IMR-90 (cell line): ENCODE data around the gene MGLL. TPM values are rescaled to one million over a fixed set of nuclear protein-coding genes. Genes with fewer than 3 reads are reported as not detected.

Experiments
- ATAC-seq: fragments of 200-7000 bp; cut with Tn5 transposase; 2 replicates; pipeline ENCODE4 v1.9.1; 2020; ENCODE audit warnings: low read depth, mild to moderate bottlenecking, moderate library complexity
- BruUV-seq: library from RNA; stranded (reverse); fragments of 400-500 nt; replicated peaks from 2 replicates; lab custom pipeline; 2021; lab: Mats Ljungman, UMichigan
- CTCF ChIA-PET: fragments of 300-600 bp; formaldehyde crosslinking; extraction: SDS; loops from one replicate; lab custom pipeline; 2021; ENCODE audit warnings: antibody characterized with exemption; lab: Yijun Ruan, JAX
- POLR2A ChIA-PET: fragments of 300-600 bp; sonication (Branson Sonifier 250); formaldehyde crosslinking; loops from one replicate; lab custom pipeline; 2022; ENCODE audit warnings: antibody characterized with exemption; ENCODE audit not compliant: unreplicated experiment; lab: Charles Lee
- DNase-seq: peaks from one replicate; pipeline ENCODE4 v3.0.0; 2013
- H2AFZ ChIP-seq: replicated peaks from 2 replicates; pipeline ENCODE3; 2013; ENCODE audit warnings: low read length, mild to moderate bottlenecking; ENCODE audit not compliant: poor library complexity
- H2AK5ac ChIP-seq: 2 replicates; pipeline ENCODE4 v1.6.1; 2013; ENCODE audit warnings: low read depth, low read length, inconsistent platforms
- H2AK9ac ChIP-seq: replicated peaks from 2 replicates; pipeline ENCODE3; 2013; ENCODE audit warnings: mild to moderate bottlenecking, low read depth, low read length, moderate library complexity; ENCODE audit not compliant: poor library complexity
- H2BK120ac ChIP-seq: 2 replicates; pipeline ENCODE4 v1.6.1; 2013; ENCODE audit warnings: low read depth, low read length, inconsistent platforms
- H2BK15ac ChIP-seq: 3 replicates; pipeline ENCODE4 v1.6.1; 2013; ENCODE audit warnings: low read depth, low read length, inconsistent platforms
- H2BK20ac ChIP-seq: 2 replicates; pipeline ENCODE4 v1.6.1; 2013; ENCODE audit warnings: low read depth, mild to moderate bottlenecking, inconsistent platforms, low read length, moderate library complexity
- H2BK5ac ChIP-seq: 2 replicates; pipeline ENCODE4 v1.6.1; 2013; ENCODE audit warnings: mild to moderate bottlenecking, low read depth, low read length, inconsistent platforms; ENCODE audit not compliant: poor library complexity, severe bottlenecking
- H3K14ac ChIP-seq: replicated peaks from 2 replicates; pipeline ENCODE4 v1.6.1; 2013; ENCODE audit warnings: low read depth, low read length, inconsistent platforms
- H3K18ac ChIP-seq: 2 replicates; pipeline ENCODE4 v1.6.1; 2013; ENCODE audit warnings: low read depth, low read length, control low read depth
- H3K23ac ChIP-seq: 2 replicates; pipeline ENCODE4 v1.6.1; 2013; ENCODE audit warnings: low read depth, low read length, inconsistent platforms
- H3K27ac ChIP-seq: 2 replicates; pipeline ENCODE4 v1.5.1; 2013; ENCODE audit warnings: mild to moderate bottlenecking, control low read depth, low read length; ENCODE audit not compliant: insufficient read depth
- H3K27me3 ChIP-seq: 2 replicates; pipeline ENCODE4 v1.6.1; 2013; ENCODE audit warnings: low read length; ENCODE audit not compliant: control insufficient read depth, insufficient read depth
- H3K36me3 ChIP-seq: 2 replicates; pipeline ENCODE4 v1.6.1; 2013; ENCODE audit warnings: low read length, mixed read lengths; ENCODE audit not compliant: control insufficient read depth, insufficient read depth
- H3K4ac ChIP-seq: 2 replicates; pipeline ENCODE4 v1.6.1; 2013; ENCODE audit warnings: low read depth, low read length, inconsistent platforms
- H3K4me1 ChIP-seq: 2 replicates; pipeline ENCODE4 v1.6.1; 2013; ENCODE audit warnings: low read length, mixed read lengths; ENCODE audit not compliant: control insufficient read depth, insufficient read depth
- H3K4me2 ChIP-seq: 2 replicates; pipeline ENCODE4 v1.6.1; 2013; ENCODE audit warnings: low read depth, mild to moderate bottlenecking, control low read depth, low read length, moderate library complexity
- H3K4me3 ChIP-seq: 2 replicates; pipeline ENCODE4 v1.5.1; 2013; ENCODE audit warnings: low read depth, mild to moderate bottlenecking, control low read depth, low read length, moderate library complexity; ENCODE audit not compliant: insufficient read depth
- H3K56ac ChIP-seq: 2 replicates; pipeline ENCODE4 v1.6.1; 2013; ENCODE audit warnings: low read length, inconsistent platforms; ENCODE audit not compliant: insufficient read depth; ENCODE audit errors: extremely low read depth
- H3K79me1 ChIP-seq, 2 experiments: 2 replicates each; pipeline ENCODE4 v1.6.1; 2013; ENCODE audit warnings: low read length in 2 of 2, inconsistent platforms in 1 of 2, low read depth in 1 of 2
- H3K9ac ChIP-seq: 2 replicates; pipeline ENCODE4 v1.6.1; 2013; ENCODE audit warnings: low read depth, low read length, control low read depth
- H3K9me1 ChIP-seq: 2 replicates; pipeline ENCODE4 v1.6.1; 2013; ENCODE audit warnings: low read length, inconsistent platforms; ENCODE audit not compliant: insufficient read depth
- H3K9me3 ChIP-seq: 2 replicates; pipeline ENCODE4 v1.6.1; 2013; ENCODE audit warnings: low read length; ENCODE audit not compliant: control insufficient read depth, insufficient read depth
- H4K20me1 ChIP-seq: 2 replicates; pipeline ENCODE4 v1.6.1; 2013; ENCODE audit warnings: low read length, inconsistent platforms; ENCODE audit not compliant: insufficient read depth
- H4K5ac ChIP-seq: 2 replicates; pipeline ENCODE4 v1.6.1; 2013; ENCODE audit warnings: mild to moderate bottlenecking, low read depth, low read length, control low read depth
- H4K8ac ChIP-seq, 2 experiments: 2 replicates each; pipeline ENCODE4 v1.6.1; 2013; ENCODE audit warnings: low read depth in 2 of 2, low read length in 2 of 2, control low read depth in 1 of 2, inconsistent platforms in 1 of 2
- H4K91ac ChIP-seq: 2 replicates; pipeline ENCODE4 v1.6.1; 2013; ENCODE audit warnings: low read depth, low read length, inconsistent platforms; ENCODE audit not compliant: insufficient read depth
- CEBPB ChIP-seq: IDR thresholded peaks from 2 replicates; pipeline ENCODE4 v1.6.1; 2012; ENCODE audit warnings: low read depth, low read length, improper control_type of control experiment
- MAFK ChIP-seq: IDR thresholded peaks from 2 replicates; pipeline ENCODE4 v1.6.1; 2012; ENCODE audit warnings: low read depth, low read length, improper control_type of control experiment
- RFX5 ChIP-seq: IDR thresholded peaks from 2 replicates; pipeline ENCODE4 v1.8.0; 2012; ENCODE audit warnings: low read depth, mild to moderate bottlenecking, low read length, moderate library complexity
- WGBS, 2 experiments: methylation state at CpG; one replicate each; pipeline versions ENCODE4 v1.1.5 to v1.1.7; 2013; ENCODE audit warnings: missing lambda C conversion rate in 2 of 2; ENCODE audit not compliant: insufficient read length in 1 of 2; ENCODE audit errors: extremely low coverage in 2 of 2; 5-methylcytosine and 5-hydroxymethylcytosine counted together
- dilution Hi-C: fragments of 300-500 bp; cut with HindIII; formaldehyde crosslinking; loops from one replicate; pipeline ENCODE4 v1.14.3; 2018; ENCODE audit warnings: low sequenced_read_pairs; ENCODE audit not compliant: unreplicated experiment
- in situ Hi-C: fragments of 300-500 bp; cut with MboI; formaldehyde crosslinking; loops from 3 replicates; pipeline ENCODE4 v1.14.3; 2019; ENCODE audit warnings: low sequenced_read_pairs, inconsistent platforms, mixed read lengths
- intact Hi-C: fragments of 100-400 bp; cut with micrococcal nuclease; formaldehyde crosslinking; loops from 2 replicates; pipeline ENCODE4 v1.10.0; 2022
- polyA plus RNA-seq, 3 experiments: library from polyadenylated mRNA; depleted of rRNA; stranded (reverse); fragments of >200 nt; gene quantifications; 2 replicates each; pipeline ENCODE4 v1.2.3, GENCODE V29; 2012; ENCODE audit warnings: low replicate concordance in 1 of 3
- total RNA-seq: library from RNA; depleted of rRNA; stranded (reverse); fragments of >200 nt; gene quantifications from 2 replicates; pipeline ENCODE4 v1.2.3, GENCODE V29; 2012

MGLL gene
- total and polyA plus RNA-seq, 2 of the 4 experiments (the other 2 are of a cell fraction), result 23.7 to 60.6 TPM

- TF ChIP-seq RFX5 (no peak), CEBPB (no peak)
Observed at GRCh38 chr3:127775398-127776109, 46.8 kb downstream of the MGLL start (continued).

- no peak overlapping the region for H2AFZ ChIP-seq
- H3K56ac ChIP-seq, result peak overlapping the region; percentile 77; the same call in 1 of the 2 replicates
- H2AK9ac ChIP-seq, result peak overlapping the region; percentile 94
- H4K5ac ChIP-seq, result peak overlapping the region; percentile 76
- 87% methylated on average over 2 of the region's 6 CpGs; no CpG with 5 or more reads in 1 of the 2 experiments for WGBS, 2 experiments
- peaks cover 4% of the 10 kb centered on the region for H3K9me3 ChIP-seq
- peak overlapping the region; percentile 99 for H2AK5ac ChIP-seq
- CTCF ChIA-PET, result no interaction called here
- H3K14ac ChIP-seq, result peak overlapping the region; percentile 78
- peak overlapping the region; percentile 76 for H3K18ac ChIP-seq
- peak overlapping the region; percentile 93 for H4K91ac ChIP-seq
- H3K9ac ChIP-seq, result peak overlapping the region; percentile 73; the same call in 1 of the 2 replicates
- POLR2A ChIA-PET, result no interaction called here
- peaks cover 31% of the 10 kb centered on the region for H3K4me1 ChIP-seq
- dilution Hi-C loops, result no loop called here
- peak overlapping the region; percentile 92 to 97 for H4K8ac ChIP-seq
- H2BK20ac ChIP-seq, result peak overlapping the region; percentile 55
- H4K20me1 ChIP-seq, result no peaks in the 10 kb centered on the region
- H3K27ac ChIP-seq, result peak overlapping the region; percentile 95
- BruUV-seq, result no TSS peak
- in situ Hi-C loops, result no loop called here
- H3K23ac ChIP-seq, result peak overlapping the region; percentile 85
- H3K9me1 ChIP-seq, result peaks cover 46% of the 10 kb centered on the region
- H3K4ac ChIP-seq, result peak overlapping the region; percentile 99
- no peaks in the 10 kb centered on the region for H3K27me3 ChIP-seq
- H3K36me3 ChIP-seq, result no peaks in the 10 kb centered on the region; the same call in 1 of the 2 replicates
- ATAC-seq (no peak), DNase-seq (no peak)
- H2BK15ac ChIP-seq, result peak overlapping the region; percentile 98
- H3K79me1 ChIP-seq, result peaks cover 54 to 93% of the 10 kb centered on the region in 2 experiments
- peak overlapping the region; percentile 83 for H2BK5ac ChIP-seq
- H2BK120ac ChIP-seq, result peak overlapping the region; percentile 89
- intact Hi-C loops, result no loop called here
- no peak overlapping the region for H3K4me2 ChIP-seq
- TF ChIP-seq MAFK, result no peak
- no peak overlapping the region for H3K4me3 ChIP-seq
Observed at GRCh38 chr3:127774647-127775046, 47.7 kb downstream of the MGLL start.
